Neuron (in vitro differentiated cells): Measurements from ENCODE around the gene STX1B.

Experiments
- H2AFZ ChIP-seq: one replicate; pipeline ENCODE4 v1.6.1; 2013; ENCODE audit warnings: low read depth, mild to moderate bottlenecking, inconsistent platforms, low read length, moderate library complexity
- H3K27me3 ChIP-seq: one replicate; pipeline ENCODE4 v1.6.1; 2013; ENCODE audit warnings: low read length; ENCODE audit not compliant: insufficient read depth
- H3K36me3 ChIP-seq: one replicate; pipeline ENCODE4 v1.6.1; 2013; ENCODE audit warnings: low read length; ENCODE audit not compliant: insufficient read depth
- H3K4me1 ChIP-seq: one replicate; pipeline ENCODE4 v1.6.1; 2013; ENCODE audit warnings: low read length; ENCODE audit not compliant: insufficient read depth
- H3K4me3 ChIP-seq: 2 replicates; pipeline ENCODE4 v1.5.1; 2013; ENCODE audit warnings: mild to moderate bottlenecking, low read length, moderate library complexity
- H3K9me3 ChIP-seq: one replicate; pipeline ENCODE4 v1.6.1; 2013; ENCODE audit warnings: low read length

The STX1B gene

DNA sequence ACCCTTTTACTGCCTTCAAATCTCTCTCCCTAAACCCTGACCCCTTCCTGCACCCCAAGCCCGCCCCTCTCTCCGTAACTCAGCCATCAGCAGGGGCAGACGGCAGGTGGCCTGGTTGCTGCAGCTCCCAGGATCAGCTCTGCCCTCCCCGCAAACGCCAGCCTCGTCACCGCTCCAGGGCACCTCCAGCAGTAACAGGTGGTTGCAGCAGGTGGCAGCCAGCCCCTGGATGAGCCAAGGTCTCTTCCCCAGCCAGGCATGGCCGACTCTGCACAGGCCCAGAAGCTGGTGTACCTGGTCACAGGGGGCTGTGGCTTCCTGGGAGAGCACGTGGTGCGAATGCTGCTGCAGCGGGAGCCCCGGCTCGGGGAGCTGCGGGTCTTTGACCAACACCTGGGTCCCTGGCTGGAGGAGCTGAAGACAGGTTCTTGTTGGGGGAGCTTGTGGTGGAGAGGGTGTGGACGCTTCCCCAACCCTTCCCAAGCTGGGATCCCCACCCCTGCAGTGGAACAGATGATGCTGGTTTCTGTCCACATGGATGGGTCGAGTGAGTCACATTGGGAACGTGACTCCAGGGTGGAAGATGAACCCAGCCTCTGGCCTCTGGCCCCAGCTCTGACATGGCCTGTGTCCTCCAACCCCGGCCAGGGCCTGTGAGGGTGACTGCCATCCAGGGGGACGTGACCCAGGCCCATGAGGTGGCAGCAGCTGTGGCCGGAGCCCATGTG lies 24.9 kb downstream of the STX1B start:
- Histone ChIP-seq H3K36me3 (peaks cover 29% of the 10 kb centered on the region), H2AFZ (no peak overlapping the region), H3K4me1 (peaks cover 8% of the 10 kb centered on the region), H3K27me3 (no peaks in the 10 kb centered on the region), H3K4me3 (no peak overlapping the region), H3K9me3 (no peaks in the 10 kb centered on the region)

DNA sequence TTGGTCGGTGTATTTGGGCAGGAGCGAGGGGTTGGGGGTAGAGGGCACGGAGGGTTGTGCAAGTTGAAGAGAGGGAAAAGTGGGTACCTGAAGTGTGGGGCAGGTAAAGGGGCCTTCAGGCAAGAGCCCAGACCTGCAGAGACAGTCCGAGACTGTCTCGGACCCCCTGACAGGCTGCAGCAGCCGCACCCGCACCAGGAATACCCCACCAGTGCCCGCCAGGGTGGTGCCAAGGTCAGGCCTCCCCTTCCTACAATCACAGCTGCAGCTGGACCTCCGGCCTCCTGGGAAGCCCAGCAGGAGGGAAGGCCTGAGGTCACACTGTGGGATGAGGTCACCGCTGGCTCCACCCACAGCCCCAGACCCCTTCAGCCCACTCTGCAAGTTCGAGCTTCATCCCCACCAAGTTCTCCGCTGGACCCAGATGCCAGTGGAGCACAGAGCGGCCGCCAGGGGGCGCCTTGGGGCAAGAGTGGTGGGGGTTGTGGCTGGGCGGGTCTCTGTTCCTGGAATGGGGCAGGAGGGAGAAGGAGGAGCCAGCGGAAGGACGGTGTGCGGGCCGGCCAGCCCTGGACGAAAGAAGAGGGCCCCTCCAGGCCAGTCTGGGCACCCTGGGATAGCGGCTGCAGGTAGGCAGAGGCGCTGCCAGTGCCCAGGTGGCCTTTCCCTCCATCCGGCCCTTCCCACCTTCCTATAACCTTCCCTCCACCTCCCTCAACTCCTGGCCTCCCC lies 25.6 kb downstream of the STX1B start, which contains the start of gene HSD3B7:
Gene HSD3B7 (plus strand): TSS at position 539 of the 732 bp plus-strand sequence. CDS start 452 bp downstream, outside the sequence.
- Histone ChIP-seq H3K36me3 (peaks cover 36% of the 10 kb centered on the region), H3K27me3 (no peaks in the 10 kb centered on the region), H3K4me1 (peaks cover 8% of the 10 kb centered on the region), H2AFZ (no peak within 1 kb of the TSS), H3K4me3 (no peak within 1 kb of the TSS), H3K9me3 (no peaks in the 10 kb centered on the region)

DNA sequence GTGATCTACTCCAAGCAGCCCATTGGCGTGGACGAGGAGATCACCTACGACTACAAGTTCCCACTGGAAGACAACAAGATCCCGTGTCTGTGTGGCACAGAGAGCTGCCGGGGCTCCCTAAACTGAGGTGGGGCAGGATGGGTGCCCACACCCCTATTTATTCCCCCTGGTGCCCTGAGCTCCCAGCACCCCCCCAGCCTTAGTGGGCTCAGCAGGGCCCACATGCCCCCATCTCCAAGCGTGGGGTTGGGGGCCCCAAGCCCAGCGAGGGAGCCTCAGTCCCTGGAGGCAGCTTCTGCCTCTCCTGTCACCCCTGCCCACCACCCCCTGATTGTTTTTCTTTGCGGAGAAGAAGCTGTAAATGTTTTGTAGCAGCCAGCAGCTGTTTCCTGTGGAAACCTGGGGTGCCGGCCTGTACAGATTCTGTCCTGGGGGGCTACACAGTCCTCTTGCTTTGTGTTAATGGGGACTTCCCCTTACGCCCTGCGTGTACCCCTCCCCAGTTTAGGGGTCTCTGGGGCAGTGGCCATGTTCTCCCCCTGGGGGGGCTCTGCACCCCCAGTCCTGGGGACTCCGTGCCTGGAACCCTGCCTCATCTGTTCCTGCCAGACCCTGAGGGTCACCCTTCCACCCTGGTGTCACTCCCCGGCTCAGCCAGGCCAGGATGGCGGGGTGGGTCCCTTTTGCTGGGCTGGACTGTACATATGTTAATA lies 26.4 kb downstream of the STX1B start:
- Histone ChIP-seq H3K4me1 (peaks cover 8% of the 10 kb centered on the region), H2AFZ (no peak overlapping the region), H3K36me3 (peaks cover 42% of the 10 kb centered on the region)

DNA sequence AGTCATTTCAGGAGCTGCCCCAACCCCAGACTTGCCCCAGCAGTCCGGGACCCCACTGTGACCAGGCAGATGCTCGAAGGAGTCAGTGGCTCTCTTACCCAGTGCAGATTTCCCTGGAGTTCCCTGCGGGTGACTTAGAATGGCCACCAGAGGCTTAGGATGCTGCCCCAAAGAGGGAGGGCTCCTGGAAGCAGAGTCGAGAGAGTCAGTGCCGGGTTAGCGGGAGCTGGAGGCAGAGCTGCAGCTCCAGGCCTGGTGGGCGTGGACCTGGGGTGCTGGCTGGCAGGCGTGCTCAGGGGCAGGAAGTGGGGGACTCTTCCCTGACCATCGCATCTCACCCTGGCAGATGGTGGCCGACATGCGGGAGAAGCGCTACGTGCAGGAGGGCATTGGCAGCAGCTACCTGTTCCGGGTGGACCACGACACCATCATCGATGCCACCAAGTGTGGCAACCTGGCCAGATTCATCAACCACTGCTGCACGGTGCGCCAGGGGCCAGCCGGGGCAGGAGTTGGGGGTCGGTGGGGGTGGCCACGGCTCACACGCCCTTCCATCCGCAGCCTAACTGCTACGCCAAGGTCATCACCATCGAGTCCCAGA lies 27.0 kb downstream of the STX1B start:
- peaks cover 47% of the 10 kb centered on the region for H3K36me3 ChIP-seq
- H3K27me3 ChIP-seq, result no peaks in the 10 kb centered on the region
- no peak overlapping the region for H3K4me3 ChIP-seq
- no peaks in the 10 kb centered on the region for H3K9me3 ChIP-seq
- H3K4me1 ChIP-seq, result peaks cover 8% of the 10 kb centered on the region
- H2AFZ ChIP-seq, result no peak overlapping the region

More for the DNA sequence above, 26.4 kb downstream of the STX1B start:
- no peaks in the 10 kb centered on the region for H3K27me3 ChIP-seq
- no peaks in the 10 kb centered on the region for H3K9me3 ChIP-seq
- no peak overlapping the region for H3K4me3 ChIP-seq

DNA sequence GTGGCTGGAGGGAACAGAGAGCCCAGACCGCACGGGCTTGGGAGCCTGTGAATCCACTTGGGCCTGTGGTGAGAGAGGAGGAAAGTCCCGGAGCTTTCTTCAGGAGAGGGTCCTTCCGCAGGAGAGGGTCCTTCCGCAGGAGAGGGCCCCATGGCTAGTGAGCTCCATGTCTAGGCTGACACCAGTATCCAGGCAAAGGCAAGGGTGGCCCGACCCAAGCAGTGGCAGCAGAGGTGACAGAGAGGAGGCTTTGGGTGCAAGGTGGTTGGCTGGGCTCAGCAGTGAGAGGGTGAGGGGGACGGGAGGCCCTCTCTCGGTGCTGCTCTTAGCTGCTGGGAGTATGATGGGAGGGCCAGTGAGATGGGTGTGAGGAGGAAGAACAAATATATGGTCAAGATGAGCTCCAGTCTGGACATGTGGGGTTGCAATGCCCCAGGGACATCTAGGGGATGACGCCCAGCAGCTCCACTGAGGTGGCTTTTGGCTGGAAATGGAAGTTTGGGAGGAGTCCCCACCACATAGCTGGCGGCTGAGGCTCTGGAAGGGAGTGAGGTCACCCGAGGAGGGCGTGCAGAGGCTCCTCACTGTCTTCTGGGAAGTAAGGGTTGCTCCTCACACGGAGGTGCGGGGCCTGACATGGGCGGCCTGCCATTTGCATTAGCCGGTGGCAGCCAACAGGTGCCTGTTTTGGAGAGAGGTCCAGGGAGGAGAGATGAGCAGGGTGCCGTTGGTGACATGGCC lies 27.7 kb downstream of the STX1B start:
- no peak overlapping the region for H3K4me3 ChIP-seq
- no peak overlapping the region for H2AFZ ChIP-seq
- peaks cover 8% of the 10 kb centered on the region for H3K4me1 ChIP-seq
- no peaks in the 10 kb centered on the region for H3K9me3 ChIP-seq
- peaks cover 53% of the 10 kb centered on the region for H3K36me3 ChIP-seq
- no peaks in the 10 kb centered on the region for H3K27me3 ChIP-seq

DNA sequence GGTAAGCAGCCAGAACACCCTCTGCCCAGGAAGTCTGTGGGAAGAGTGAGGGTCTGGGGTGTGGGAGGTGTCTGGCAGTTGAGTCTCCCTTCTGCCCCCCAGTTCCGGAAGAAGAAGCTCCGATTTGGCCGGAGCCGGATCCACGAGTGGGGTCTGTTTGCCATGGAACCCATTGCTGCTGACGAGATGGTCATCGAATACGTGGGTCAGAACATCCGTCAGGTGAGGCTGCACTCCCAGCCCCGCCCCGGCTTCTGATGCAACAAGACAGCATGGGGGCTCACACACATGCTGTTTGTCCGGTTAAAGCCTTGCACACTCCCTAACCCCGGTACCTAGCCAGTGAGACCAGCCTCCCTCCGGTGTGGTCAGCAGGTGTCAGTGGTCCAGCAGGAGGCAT lies 29.5 kb downstream of the STX1B start:
- Histone ChIP-seq H2AFZ (no peak overlapping the region), H3K4me3 (no peak overlapping the region), H3K9me3 (no peaks in the 10 kb centered on the region), H3K27me3 (no peaks in the 10 kb centered on the region), H3K4me1 (peaks cover 8% of the 10 kb centered on the region), H3K36me3 (peaks cover 68% of the 10 kb centered on the region)

DNA sequence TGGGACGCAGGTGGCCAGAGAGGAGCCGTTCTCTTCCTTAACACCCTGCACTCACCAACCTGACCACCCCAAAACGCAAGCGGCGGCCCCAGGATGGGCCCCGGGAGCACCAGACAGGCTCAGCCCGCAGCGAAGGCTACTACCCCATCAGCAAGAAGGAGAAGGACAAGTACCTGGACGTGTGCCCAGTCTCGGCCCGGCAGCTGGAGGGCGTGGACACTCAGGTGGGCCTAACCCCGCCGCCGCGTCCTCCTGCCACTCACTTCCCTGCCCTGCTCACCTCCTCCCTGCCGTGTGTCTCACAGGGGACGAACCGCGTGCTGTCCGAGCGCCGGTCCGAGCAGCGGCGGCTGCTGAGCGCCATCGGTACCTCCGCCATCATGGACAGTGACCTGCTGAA lies 30.0 kb downstream of the STX1B start:
- H3K27me3 ChIP-seq, result no peaks in the 10 kb centered on the region
- H3K36me3 ChIP-seq, result peaks cover 74% of the 10 kb centered on the region
- no peak overlapping the region for H2AFZ ChIP-seq
- peaks cover 7% of the 10 kb centered on the region for H3K4me1 ChIP-seq
- no peaks in the 10 kb centered on the region for H3K9me3 ChIP-seq
- no peak overlapping the region for H3K4me3 ChIP-seq

DNA sequence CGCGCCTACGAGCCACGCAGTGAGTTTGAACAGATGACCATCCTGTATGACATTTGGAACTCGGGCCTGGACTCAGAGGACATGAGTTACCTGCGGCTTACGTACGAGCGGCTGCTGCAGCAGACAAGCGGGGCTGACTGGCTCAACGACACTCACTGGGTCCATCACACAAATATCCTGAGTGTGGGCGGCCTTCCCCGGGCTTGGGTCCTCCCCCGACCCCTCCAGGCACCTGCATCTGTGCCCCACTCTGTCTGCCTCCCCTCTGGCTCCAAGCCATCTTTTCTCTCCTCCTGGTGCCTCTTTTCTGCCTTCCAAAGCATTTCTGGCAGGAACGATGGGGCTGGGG lies 30.4 kb downstream of the STX1B start:
- Histone ChIP-seq H3K4me3 (no peak overlapping the region), H3K36me3 (peaks cover 77% of the 10 kb centered on the region), H2AFZ (no peak overlapping the region), H3K4me1 (peaks cover 3% of the 10 kb centered on the region), H3K9me3 (no peaks in the 10 kb centered on the region), H3K27me3 (no peaks in the 10 kb centered on the region)

DNA sequence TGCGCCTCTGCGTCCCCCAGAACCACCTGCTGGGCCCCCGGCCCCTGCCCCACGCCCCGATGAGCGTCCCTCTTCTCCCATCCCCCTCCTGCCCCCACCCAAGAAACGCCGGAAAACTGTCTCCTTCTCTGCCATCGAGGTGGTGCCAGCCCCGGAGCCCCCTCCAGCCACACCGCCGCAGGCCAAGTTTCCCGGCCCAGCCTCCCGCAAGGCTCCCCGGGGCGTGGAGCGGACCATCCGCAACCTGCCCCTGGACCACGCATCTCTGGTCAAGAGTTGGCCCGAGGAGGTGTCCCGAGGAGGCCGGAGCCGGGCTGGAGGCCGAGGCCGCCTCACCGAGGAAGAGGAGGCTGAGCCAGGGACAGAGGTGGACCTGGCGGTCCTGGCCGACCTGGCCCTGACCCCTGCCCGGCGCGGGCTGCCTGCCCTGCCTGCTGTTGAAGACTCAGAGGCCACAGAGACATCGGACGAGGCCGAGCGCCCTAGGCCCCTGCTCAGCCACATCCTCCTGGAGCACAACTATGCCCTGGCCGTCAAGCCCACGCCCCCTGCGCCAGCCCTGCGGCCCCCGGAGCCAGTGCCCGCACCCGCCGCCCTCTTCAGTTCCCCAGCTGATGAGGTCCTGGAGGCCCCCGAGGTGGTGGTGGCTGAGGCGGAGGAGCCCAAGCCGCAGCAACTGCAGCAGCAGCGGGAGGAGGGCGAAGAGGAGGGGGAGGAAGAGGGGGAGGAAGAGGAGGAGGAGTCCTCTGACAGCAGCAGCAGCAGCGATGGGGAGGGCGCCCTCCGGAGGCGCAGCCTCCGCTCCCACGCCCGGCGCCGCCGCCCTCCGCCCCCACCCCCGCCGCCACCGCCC lies 31.0 kb downstream of the STX1B start:
- Histone ChIP-seq H3K4me1 (no peaks in the 10 kb centered on the region), H3K4me3 (no peak overlapping the region), H3K36me3 (peaks cover 79% of the 10 kb centered on the region), H2AFZ (no peak overlapping the region), H3K9me3 (no peaks in the 10 kb centered on the region), H3K27me3 (no peaks in the 10 kb centered on the region)

DNA sequence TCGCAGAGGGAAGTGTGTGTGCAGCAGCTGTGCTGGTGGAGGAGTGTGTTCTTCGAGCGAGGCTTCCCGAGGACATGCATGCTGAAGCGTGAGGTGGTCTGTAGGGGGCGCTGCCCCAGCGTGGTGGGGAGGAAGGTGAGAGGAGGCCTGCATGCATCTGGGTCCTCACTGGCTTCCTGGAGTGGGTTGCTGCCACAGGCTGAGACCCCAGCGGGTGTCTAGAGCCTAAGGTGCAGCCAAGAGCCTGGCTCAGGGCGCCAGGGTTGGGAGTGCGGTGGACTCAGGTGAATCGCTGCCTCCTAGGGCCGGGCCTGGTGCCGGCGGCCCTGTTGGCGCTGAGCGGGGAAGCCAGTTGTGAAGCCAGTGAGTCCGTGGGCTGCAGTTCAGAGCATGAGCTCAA lies 32.9 kb downstream of the STX1B start:
- H3K36me3 ChIP-seq, result peaks cover 81% of the 10 kb centered on the region
- no peak overlapping the region for H3K4me3 ChIP-seq
- no peaks in the 10 kb centered on the region for H3K9me3 ChIP-seq
- H3K4me1 ChIP-seq, result no peaks in the 10 kb centered on the region
- no peak overlapping the region for H2AFZ ChIP-seq
- no peaks in the 10 kb centered on the region for H3K27me3 ChIP-seq

DNA sequence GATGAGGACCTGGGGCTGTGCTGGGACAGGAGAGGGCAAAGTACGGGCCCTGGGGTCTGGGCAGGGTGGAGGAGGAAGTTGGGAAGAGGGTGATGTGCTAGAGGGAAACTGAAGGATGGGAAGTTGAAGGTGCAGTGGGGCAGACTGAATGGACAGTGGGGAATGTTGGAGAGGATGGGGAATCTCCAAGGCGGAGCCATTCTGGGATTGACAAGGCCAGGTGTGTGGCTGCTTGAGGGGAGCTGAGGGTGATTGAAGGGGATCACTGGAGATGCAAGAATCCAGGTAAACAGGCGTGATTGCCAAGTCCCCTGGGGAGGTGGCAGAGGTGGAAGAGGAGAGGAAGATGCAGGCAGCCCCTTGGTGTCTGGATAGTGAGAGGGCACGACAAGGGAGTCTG lies 34.0 kb downstream of the STX1B start:
- Histone ChIP-seq H3K36me3 (peaks cover 86% of the 10 kb centered on the region), H2AFZ (no peak overlapping the region), H3K9me3 (no peaks in the 10 kb centered on the region), H3K27me3 (no peaks in the 10 kb centered on the region), H3K4me3 (no peak overlapping the region), H3K4me1 (no peaks in the 10 kb centered on the region)

DNA sequence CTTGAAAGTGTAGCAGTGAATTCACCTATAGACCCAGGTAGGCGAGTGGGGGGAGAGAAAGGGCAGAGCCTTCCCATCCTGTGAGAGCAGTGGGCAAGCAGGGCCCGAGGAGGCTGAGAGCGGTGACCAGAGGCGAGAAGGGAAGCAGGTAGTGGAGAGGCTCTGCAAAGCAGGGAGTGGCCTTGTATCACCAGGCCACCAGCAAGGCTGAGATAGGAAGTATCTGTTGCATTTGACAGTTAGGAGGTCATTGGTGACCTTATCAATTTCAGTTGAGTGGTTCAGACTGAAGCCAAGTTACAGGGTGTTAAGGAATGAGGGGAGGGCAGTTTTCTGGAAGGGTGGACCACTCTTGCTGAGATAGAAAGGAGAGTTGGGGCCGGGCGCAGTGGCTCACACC lies 36.1 kb downstream of the STX1B start:
- Histone ChIP-seq H3K36me3 (peaks cover 85% of the 10 kb centered on the region), H3K9me3 (no peaks in the 10 kb centered on the region), H3K4me1 (no peaks in the 10 kb centered on the region), H2AFZ (no peak overlapping the region), H3K4me3 (no peak overlapping the region), H3K27me3 (no peaks in the 10 kb centered on the region)
